Astrocyte (in vitro differentiated cells and primary cell): ENCODE measurements around the gene STK24.

Source experiments
- EZH2 ChIP-seq: IDR thresholded peaks from 2 replicates; pipeline ENCODE4 v1.6.1; 2012; ENCODE audit warnings: mild to moderate bottlenecking, low read length, inconsistent platforms; ENCODE audit not compliant: insufficient read depth
- TF ChIP-seq, protein P1 (sequence below): IDR thresholded peaks from 2 replicates; pipeline ENCODE4 v1.5.1; 2011; ENCODE audit warnings: low read depth, mild to moderate bottlenecking, inconsistent platforms, low read length, moderate library complexity; ENCODE audit not compliant: insufficient read depth

DNA sequence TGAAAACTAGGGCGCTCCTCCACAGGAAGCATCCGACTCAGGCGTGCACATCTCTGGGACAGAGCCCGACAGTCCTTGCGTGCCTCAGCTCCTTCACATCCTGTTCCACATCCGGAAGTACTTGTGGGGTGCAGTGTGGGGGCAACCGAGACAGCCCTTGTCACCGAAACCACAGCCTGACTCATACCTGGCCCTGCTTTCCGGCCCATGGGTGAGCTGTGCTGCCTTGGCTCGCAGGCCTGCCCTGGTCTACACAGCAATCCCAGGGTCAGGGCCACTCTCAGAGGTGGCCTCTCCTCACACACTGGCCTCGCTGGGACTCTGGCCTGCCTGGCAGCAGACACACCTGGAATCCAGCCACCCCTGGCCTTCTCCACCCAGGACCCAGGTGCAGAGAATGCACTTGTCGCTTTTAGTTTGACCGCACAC is 100.4 kb downstream of the STK24 start:
- TF ChIP-seq, protein P1, sequence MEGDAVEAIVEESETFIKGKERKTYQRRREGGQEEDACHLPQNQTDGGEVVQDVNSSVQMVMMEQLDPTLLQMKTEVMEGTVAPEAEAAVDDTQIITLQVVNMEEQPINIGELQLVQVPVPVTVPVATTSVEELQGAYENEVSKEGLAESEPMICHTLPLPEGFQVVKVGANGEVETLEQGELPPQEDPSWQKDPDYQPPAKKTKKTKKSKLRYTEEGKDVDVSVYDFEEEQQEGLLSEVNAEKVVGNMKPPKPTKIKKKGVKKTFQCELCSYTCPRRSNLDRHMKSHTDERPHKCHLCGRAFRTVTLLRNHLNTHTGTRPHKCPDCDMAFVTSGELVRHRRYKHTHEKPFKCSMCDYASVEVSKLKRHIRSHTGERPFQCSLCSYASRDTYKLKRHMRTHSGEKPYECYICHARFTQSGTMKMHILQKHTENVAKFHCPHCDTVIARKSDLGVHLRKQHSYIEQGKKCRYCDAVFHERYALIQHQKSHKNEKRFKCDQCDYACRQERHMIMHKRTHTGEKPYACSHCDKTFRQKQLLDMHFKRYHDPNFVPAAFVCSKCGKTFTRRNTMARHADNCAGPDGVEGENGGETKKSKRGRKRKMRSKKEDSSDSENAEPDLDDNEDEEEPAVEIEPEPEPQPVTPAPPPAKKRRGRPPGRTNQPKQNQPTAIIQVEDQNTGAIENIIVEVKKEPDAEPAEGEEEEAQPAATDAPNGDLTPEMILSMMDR: no peak
- TF ChIP-seq EZH2: no peak
